ENCODE data around the gene CENPP.

The CENPP gene

GRCh38 chr9:92513349-92513748 lies 187.6 kb downstream of the CENPP start:
- DNase-seq, result no peak

GRCh38 chr9:92514635-92515034 lies 188.9 kb downstream of the CENPP start:
- DNase-seq, result no peak

- DNase-seq, result no peak
Observed at GRCh38 chr9:92516521-92516920, 190.8 kb downstream of the CENPP start.

GRCh38 chr9:92517046-92517445 lies 191.3 kb downstream of the CENPP start:
- DNase-seq, result no peak

- DNase-seq, result no peak
Observed at GRCh38 chr9:92518199-92518598, 192.4 kb downstream of the CENPP start.

GRCh38 chr9:92520837-92521236 lies 195.1 kb downstream of the CENPP start:
- no peak for DNase-seq

GRCh38 chr9:92522983-92523970 lies 197.5 kb downstream of the CENPP start:
- no peak for DNase-seq

GRCh38 chr9:92524881-92525280 lies 199.1 kb downstream of the CENPP start:
- no peak for DNase-seq

GRCh38 chr9:92525306-92525705 lies 199.6 kb downstream of the CENPP start:
- no peak for DNase-seq

GRCh38 chr9:92527291-92527828 lies 201.6 kb downstream of the CENPP start:
- DNase-seq, result no peak

GRCh38 chr9:92527832-92528521 lies 202.2 kb downstream of the CENPP start:
- no peak for DNase-seq

GRCh38 chr9:92528522-92528849 lies 202.7 kb downstream of the CENPP start:
- no peak for DNase-seq

GRCh38 chr9:92529124-92529523 lies 203.4 kb downstream of the CENPP start:
- DNase-seq, result no peak

GRCh38 chr9:92530893-92531292 lies 205.1 kb downstream of the CENPP start:
- DNase-seq, result no peak

- no peak for DNase-seq
Observed at GRCh38 chr9:92534204-92534603, 208.5 kb downstream of the CENPP start.

GRCh38 chr9:92534674-92535073 lies 208.9 kb downstream of the CENPP start:
- no peak for DNase-seq

- DNase-seq, result no peak
Observed at GRCh38 chr9:92535940-92536850, 210.4 kb downstream of the CENPP start, which contains the start of gene ECM2. Gene ECM2 (minus strand): TSS chr9:92535990. CDS start chr9:92522866, 13,124 bp downstream.

- DNase-seq, result no peak
Observed at GRCh38 chr9:92538541-92538940, 212.8 kb downstream of the CENPP start.

- no peak for DNase-seq
Observed at GRCh38 chr9:92543972-92544371, 218.2 kb downstream of the CENPP start.

- no peak for DNase-seq
Observed at GRCh38 chr9:92545002-92545510, 219.3 kb downstream of the CENPP start.

GRCh38 chr9:92547356-92547755 lies 221.6 kb downstream of the CENPP start:
- no peak for DNase-seq

GRCh38 chr9:92550765-92551164 lies 225.0 kb downstream of the CENPP start:
- DNase-seq, result no peak
